Naive thymus-derived CD4-positive, alpha-beta T cell (primary cell): ENCODE data around the gene CNTN2. TPM values are rescaled to one million over a fixed set of nuclear protein-coding genes. Genes with fewer than 3 reads are reported as not detected.

Experiments used
- ATAC-seq: fragments of 150-1000 bp; cut with Tn5 transposase; 2 replicates; pipeline ENCODE4 v1.10.0; 2021; ENCODE audit warnings: mild to moderate bottlenecking, moderate library complexity
- CTCF ChIA-PET: fragments of 350-600 bp; sonication (Branson Sonifier 250); formaldehyde crosslinking; loops from one replicate; lab custom pipeline; 2021; ENCODE audit warnings: antibody characterized with exemption; lab: Charles Lee
- POLR2A ChIA-PET: fragments of 350-600 bp; sonication (Branson Sonifier 250); formaldehyde crosslinking; loops from one replicate; lab custom pipeline; 2021; ENCODE audit warnings: antibody characterized with exemption, inconsistent platforms; lab: Charles Lee
- DNase-seq, 9 donors: peaks; one replicate each; pipeline versions ENCODE4 v3.0.0 to v3.0.0-alpha.2; 2020 to 2022; ENCODE audit warnings: mixed read lengths in 1 of 9
- H3K27ac ChIP-seq: one replicate; pipeline ENCODE4 v1.7.0; 2013; ENCODE audit warnings: mild to moderate bottlenecking, low read depth, low read length, moderate library complexity
- H3K27me3 ChIP-seq, 2 donors: one replicate each; pipeline ENCODE4 v1.7.0; 2013; ENCODE audit warnings: low read length in 2 of 2, mild to moderate bottlenecking in 2 of 2, moderate library complexity in 2 of 2; ENCODE audit not compliant: control insufficient read depth in 2 of 2, insufficient read depth in 2 of 2
- H3K36me3 ChIP-seq, 3 experiments: 1 replicate in 2 of 3; 2 replicates in 1 of 3; pipeline ENCODE4 v1.7.0; 2013; ENCODE audit warnings: low read length in 3 of 3, mild to moderate bottlenecking in 3 of 3, moderate library complexity in 1 of 3; ENCODE audit not compliant: insufficient read depth in 3 of 3, control insufficient read depth in 2 of 3
- H3K4me1 ChIP-seq, 2 donors: one replicate each; pipeline ENCODE4 v1.7.0; 2013; ENCODE audit warnings: low read length in 2 of 2, mild to moderate bottlenecking in 2 of 2, moderate library complexity in 1 of 2; ENCODE audit not compliant: control insufficient read depth in 2 of 2, insufficient read depth in 2 of 2
- H3K4me3 ChIP-seq: 2 replicates; pipeline ENCODE4 v1.7.0; 2013; ENCODE audit warnings: mild to moderate bottlenecking, low read length
- H3K9me3 ChIP-seq, 3 experiments: 1 replicate in 2 of 3; 2 replicates in 1 of 3; pipeline ENCODE4 v1.7.0; 2013; ENCODE audit warnings: low read length in 3 of 3; ENCODE audit not compliant: control insufficient read depth in 2 of 3
- H3K27ac Mint-ChIP-seq, 9 donors: one replicate each; pipeline ENCODE4 v1.8.0; 2020 to 2022; ENCODE audit warnings: mixed read lengths in 9 of 9, mild to moderate bottlenecking in 8 of 9, moderate library complexity in 5 of 9, inconsistent platforms in 2 of 9
- H3K27me3 Mint-ChIP-seq, 5 donors: one replicate each; pipeline ENCODE4 v1.8.0; 2021 to 2022; ENCODE audit warnings: mixed read lengths in 5 of 5, mild to moderate bottlenecking in 1 of 5
- H3K36me3 Mint-ChIP-seq, 5 donors: one replicate each; pipeline ENCODE4 v1.8.0; 2020 to 2022; ENCODE audit warnings: mixed read lengths in 5 of 5, mild to moderate bottlenecking in 3 of 5, inconsistent platforms in 1 of 5
- H3K4me1 Mint-ChIP-seq, 7 donors: one replicate each; pipeline ENCODE4 v1.8.0; 2020 to 2022; ENCODE audit warnings: mixed read lengths in 7 of 7, mild to moderate bottlenecking in 3 of 7, inconsistent platforms in 1 of 7
- H3K4me3 Mint-ChIP-seq, 10 donors: one replicate each; pipeline ENCODE4 v1.8.0; 2020 to 2022; ENCODE audit warnings: mild to moderate bottlenecking in 10 of 10, mixed read lengths in 10 of 10, moderate library complexity in 6 of 10, inconsistent platforms in 2 of 10
- H3K9me3 Mint-ChIP-seq, 11 donors: one replicate each; pipeline ENCODE4 v1.8.0; 2020 to 2022; ENCODE audit warnings: mixed read lengths in 11 of 11, mild to moderate bottlenecking in 4 of 11, inconsistent platforms in 1 of 11, moderate library complexity in 1 of 11
- intact Hi-C, 2 donors: fragments of 100-400 bp; cut with micrococcal nuclease; formaldehyde crosslinking; loops; one replicate each; pipeline ENCODE4 v1.15.1; 2023
- polyA plus RNA-seq, 2 donors: library from polyadenylated mRNA; unstranded; fragments of 300-500 nt; fragmentation: Illumina TruSeq; gene quantifications; one replicate each; pipeline ENCODE4 v1.2.3, GENCODE V29; 2021
- total RNA-seq, 6 experiments: library from RNA in 5 of 6; stranded (reverse) in 5 of 6; gene quantifications; 1 replicate in 5 of 6; 2 replicates in 1 of 6; pipeline ENCODE4 v1.2.3 and lab custom pipeline; 2021 to 2026

CNTN2 gene
- total and polyA plus RNA-seq, 7 experiments from 2014 or later: not detected

DNA sequence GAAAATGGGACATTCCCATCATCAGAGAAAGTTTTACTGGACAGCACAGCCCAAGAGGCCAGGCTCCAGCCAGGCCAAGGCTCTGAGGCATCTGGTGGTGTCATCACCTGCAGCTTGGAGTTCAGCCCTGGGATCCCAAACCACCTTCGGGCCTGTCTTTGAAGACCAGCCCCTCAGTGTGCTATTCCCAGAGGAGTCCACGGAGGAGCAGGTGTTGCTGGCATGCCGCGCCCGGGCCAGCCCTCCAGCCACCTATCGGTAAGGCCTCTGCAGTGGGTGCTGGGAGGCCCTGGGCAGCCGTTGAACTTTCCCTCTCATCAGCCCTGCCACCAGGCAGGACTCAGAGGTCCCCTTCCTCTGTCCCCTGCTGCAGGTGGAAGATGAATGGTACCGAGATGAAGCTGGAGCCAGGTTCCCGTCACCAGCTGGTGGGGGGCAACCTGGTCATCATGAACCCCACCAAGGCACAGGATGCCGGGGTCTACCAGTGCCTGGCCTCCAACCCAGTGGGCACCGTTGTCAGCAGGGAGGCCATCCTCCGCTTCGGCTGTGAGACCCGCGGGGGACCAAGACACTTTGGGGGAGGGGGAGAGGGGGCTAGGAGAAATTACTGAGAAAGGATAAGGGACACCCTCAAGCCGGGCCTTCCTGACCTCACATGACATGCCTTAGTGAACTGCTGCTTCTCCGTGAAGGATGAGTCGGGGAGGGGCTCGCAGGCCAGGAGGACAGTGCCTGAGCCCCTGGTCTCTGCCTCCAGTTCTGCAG lies 15.0 kb downstream of the CNTN2 start:
- peaks cover 0 to 5% (median 0%) of the 10 kb centered on the region in 5 donors for H3K27me3 Mint-ChIP-seq
- no peak overlapping the region for H3K4me3 ChIP-seq
- no peaks in the 10 kb centered on the region for H3K9me3 ChIP-seq
- H3K4me1 ChIP-seq: no peaks in the 10 kb centered on the region
- no peak for DNase-seq
- no peak for ATAC-seq
- intact Hi-C loops: no loop called here
- ChIA-PET POLR2A (no interaction called here), CTCF (no interaction called here)
- no peaks in the 10 kb centered on the region for H3K36me3 Mint-ChIP-seq
- no peaks in the 10 kb centered on the region for H3K36me3 ChIP-seq
- H3K4me3 Mint-ChIP-seq: no peak overlapping the region
- H3K27ac ChIP-seq: no peak overlapping the region
- H3K9me3 Mint-ChIP-seq: no peaks in the 10 kb centered on the region
- peaks cover 0 to 4% (median 0%) of the 10 kb centered on the region in 7 donors for H3K4me1 Mint-ChIP-seq
- H3K27ac Mint-ChIP-seq: no peak overlapping the region
- no peaks in the 10 kb centered on the region for H3K27me3 ChIP-seq

DNA sequence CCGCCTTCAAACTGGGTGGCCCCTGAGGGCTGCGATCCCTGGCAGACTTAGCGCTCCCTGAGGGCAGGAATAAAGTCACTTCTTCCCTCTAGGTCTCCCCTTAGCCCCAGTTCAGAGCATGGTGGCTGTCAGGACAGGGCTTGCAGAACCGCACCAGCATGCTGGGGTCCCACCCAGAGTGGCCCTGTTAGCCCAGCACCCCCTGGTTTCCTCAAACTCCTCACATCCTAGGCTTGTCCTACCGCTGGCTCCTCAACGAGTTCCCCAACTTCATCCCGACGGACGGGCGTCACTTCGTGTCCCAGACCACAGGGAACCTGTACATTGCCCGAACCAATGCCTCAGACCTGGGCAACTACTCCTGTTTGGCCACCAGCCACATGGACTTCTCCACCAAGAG lies 15.8 kb downstream of the CNTN2 start:
- no peaks in the 10 kb centered on the region for H3K36me3 Mint-ChIP-seq
- H3K4me1 Mint-ChIP-seq: peaks cover 0 to 4% (median 0%) of the 10 kb centered on the region in 7 donors
- DNase-seq (no peak), ATAC-seq (no peak)
- Histone ChIP-seq H3K4me1 (no peaks in the 10 kb centered on the region), H3K9me3 (no peaks in the 10 kb centered on the region), H3K27me3 (no peaks in the 10 kb centered on the region), H3K4me3 (no peak overlapping the region), H3K36me3 (no peaks in the 10 kb centered on the region), H3K27ac (no peak overlapping the region)
- no peaks in the 10 kb centered on the region for H3K27me3 Mint-ChIP-seq
- CTCF ChIA-PET: no interaction called here
- H3K27ac Mint-ChIP-seq: no peak overlapping the region
- H3K4me3 Mint-ChIP-seq: no peak overlapping the region
- no peaks in the 10 kb centered on the region for H3K9me3 Mint-ChIP-seq
- intact Hi-C loops: no loop called here
- POLR2A ChIA-PET: no interaction called here

DNA sequence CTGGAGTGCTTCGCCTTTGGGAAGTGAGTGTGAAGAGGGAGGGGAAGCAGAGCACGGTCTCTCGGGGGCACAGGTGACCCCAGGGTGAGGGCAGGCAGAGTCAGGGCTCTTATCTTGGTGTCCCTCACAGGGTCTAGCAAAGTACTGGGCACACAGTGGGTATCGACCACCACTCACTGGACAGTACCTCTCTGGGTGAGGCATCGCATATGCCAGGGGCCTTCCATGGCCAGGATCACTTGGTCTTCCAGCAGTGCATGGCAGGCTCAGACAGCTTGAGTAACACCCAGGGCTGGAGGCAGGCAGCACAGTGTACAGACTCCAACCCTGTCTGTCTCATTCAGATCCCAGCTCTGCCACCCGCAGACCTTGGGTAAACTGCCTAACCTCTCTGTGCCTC lies 16.6 kb downstream of the CNTN2 start:
- Mint-ChIP-seq H3K4me3 (no peak overlapping the region), H3K4me1 (peaks cover 0 to 4% (median 0%) of the 10 kb centered on the region in 7 donors), H3K36me3 (no peaks in the 10 kb centered on the region), H3K9me3 (no peaks in the 10 kb centered on the region), H3K27me3 (no peaks in the 10 kb centered on the region), H3K27ac (no peak overlapping the region)
- intact Hi-C loops: no loop called here
- Histone ChIP-seq H3K36me3 (no peaks in the 10 kb centered on the region), H3K27me3 (no peaks in the 10 kb centered on the region), H3K27ac (no peak overlapping the region), H3K9me3 (no peaks in the 10 kb centered on the region), H3K4me1 (no peaks in the 10 kb centered on the region), H3K4me3 (no peak overlapping the region)
- ATAC-seq (no peak), DNase-seq (no peak)
- CTCF ChIA-PET: no interaction called here
- POLR2A ChIA-PET: no interaction called here

DNA sequence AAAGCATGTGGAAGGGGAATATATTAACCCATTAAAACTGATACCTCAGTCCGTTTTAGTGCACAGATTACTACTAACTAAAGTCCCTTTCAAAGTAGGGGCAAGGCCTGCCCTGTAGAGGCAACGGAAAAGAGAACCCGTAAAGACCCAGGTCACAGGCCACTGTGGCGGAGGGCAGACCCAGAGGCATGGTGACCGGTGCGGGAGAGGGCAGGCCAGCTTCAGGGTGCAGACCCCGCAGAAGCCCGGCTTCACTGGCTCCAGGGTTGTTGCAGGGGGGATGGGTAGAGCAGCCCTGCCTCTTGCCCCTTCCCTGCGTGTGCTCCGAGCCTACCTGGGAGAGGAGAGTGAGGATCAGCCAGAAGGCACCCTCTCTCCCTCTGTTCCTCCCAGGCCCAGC lies 17.7 kb downstream of the CNTN2 start:
- H3K4me3 Mint-ChIP-seq: no peak overlapping the region
- H3K27ac Mint-ChIP-seq: no peak overlapping the region
- DNase-seq (no peak), ATAC-seq (no peak)
- no peaks in the 10 kb centered on the region for H3K36me3 Mint-ChIP-seq
- H3K36me3 ChIP-seq: no peaks in the 10 kb centered on the region
- H3K4me3 ChIP-seq: no peak overlapping the region
- no peaks in the 10 kb centered on the region for H3K27me3 Mint-ChIP-seq
- intact Hi-C loops: loop anchor here (1.0 kb wide), 3 partner anchors 71 to 196 kb away; no protein-coding TSS in a partner anchor
- ChIA-PET CTCF (interaction anchor here (1.0 to 3.3 kb wide), 4 partner anchors 68 to 85 kb away, joined by 3 to 18 read pairs (median 8); no protein-coding TSS in a partner anchor), POLR2A (no interaction called here)
- H3K27me3 ChIP-seq: no peaks in the 10 kb centered on the region
- H3K9me3 Mint-ChIP-seq: no peaks in the 10 kb centered on the region
- no peak overlapping the region for H3K27ac ChIP-seq
- H3K9me3 ChIP-seq: no peaks in the 10 kb centered on the region
- peaks cover 0 to 4% (median 0%) of the 10 kb centered on the region in 7 donors for H3K4me1 Mint-ChIP-seq
- no peaks in the 10 kb centered on the region for H3K4me1 ChIP-seq

DNA sequence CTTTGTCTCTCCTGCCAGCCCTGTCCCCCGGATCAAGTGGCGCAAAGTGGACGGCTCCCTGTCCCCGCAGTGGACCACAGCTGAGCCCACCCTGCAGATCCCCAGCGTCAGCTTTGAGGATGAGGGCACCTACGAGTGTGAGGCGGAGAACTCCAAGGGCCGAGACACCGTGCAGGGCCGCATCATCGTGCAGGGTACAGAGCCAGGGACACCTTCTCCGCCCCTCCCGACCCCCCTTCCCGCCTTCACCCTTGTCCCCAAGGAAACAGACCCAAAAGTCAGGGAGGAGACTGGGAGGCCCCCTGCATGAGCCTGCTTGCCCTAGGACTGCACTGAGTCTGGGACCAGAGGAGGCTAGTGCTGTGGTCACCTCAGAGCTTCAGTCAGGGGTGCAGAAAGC lies 18.2 kb downstream of the CNTN2 start:
- Histone ChIP-seq H3K27me3 (no peaks in the 10 kb centered on the region), H3K36me3 (no peaks in the 10 kb centered on the region), H3K27ac (no peak overlapping the region), H3K4me3 (no peak overlapping the region), H3K4me1 (no peaks in the 10 kb centered on the region), H3K9me3 (no peaks in the 10 kb centered on the region)
- intact Hi-C loops: loop anchor here (1.0 kb wide), 3 partner anchors 72 to 195 kb away; no protein-coding TSS in a partner anchor
- ChIA-PET POLR2A (no interaction called here), CTCF (interaction anchor here (1.0 to 3.3 kb wide), 6 partner anchors 22 to 85 kb away, joined by 3 to 18 read pairs (median 5); no protein-coding TSS in a partner anchor)
- DNase-seq: no peak
- Mint-ChIP-seq H3K9me3 (no peaks in the 10 kb centered on the region), H3K27ac (no peak overlapping the region), H3K36me3 (no peaks in the 10 kb centered on the region), H3K27me3 (no peaks in the 10 kb centered on the region), H3K4me3 (no peak overlapping the region), H3K4me1 (peaks cover 0 to 4% (median 0%) of the 10 kb centered on the region in 7 donors)
- ATAC-seq: no peak

DNA sequence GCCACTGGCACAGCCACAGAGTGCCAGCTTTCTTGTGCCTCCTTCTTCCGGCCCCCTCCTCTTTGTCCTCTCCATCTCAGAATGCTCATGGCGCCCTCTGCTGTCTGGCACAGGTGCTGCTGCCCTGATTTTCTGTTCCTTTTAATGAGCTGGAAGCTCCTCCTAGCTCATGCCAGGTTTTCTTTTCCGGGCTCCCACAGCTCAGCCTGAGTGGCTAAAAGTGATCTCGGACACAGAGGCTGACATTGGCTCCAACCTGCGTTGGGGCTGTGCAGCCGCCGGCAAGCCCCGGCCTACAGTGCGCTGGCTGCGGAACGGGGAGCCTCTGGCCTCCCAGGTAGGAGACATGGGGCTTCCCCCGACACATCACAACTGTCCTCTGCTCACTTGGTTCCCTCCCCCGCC lies 18.7 kb downstream of the CNTN2 start:
- intact Hi-C loops: loop anchor here (1.0 kb wide), 3 partner anchors 72 to 195 kb away; no protein-coding TSS in a partner anchor
- Histone ChIP-seq H3K36me3 (no peaks in the 10 kb centered on the region), H3K4me3 (no peak overlapping the region), H3K27me3 (no peaks in the 10 kb centered on the region), H3K9me3 (no peaks in the 10 kb centered on the region), H3K27ac (no peak overlapping the region), H3K4me1 (no peaks in the 10 kb centered on the region)
- no peaks in the 10 kb centered on the region for H3K36me3 Mint-ChIP-seq
- CTCF ChIA-PET: interaction anchor here (0.6 to 3.3 kb wide), 8 partner anchors 23 to 86 kb away, joined by 3 to 18 read pairs (median 4); no protein-coding TSS in a partner anchor
- peaks cover 0 to 4% (median 0%) of the 10 kb centered on the region in 7 donors for H3K4me1 Mint-ChIP-seq
- H3K27me3 Mint-ChIP-seq: no peaks in the 10 kb centered on the region
- ATAC-seq (peak; percentile 83), DNase-seq (peak; percentile 58 to 79 (median 72))
- H3K9me3 Mint-ChIP-seq: no peaks in the 10 kb centered on the region
- POLR2A ChIA-PET: no interaction called here
- H3K4me3 Mint-ChIP-seq: no peak overlapping the region
- no peak overlapping the region for H3K27ac Mint-ChIP-seq
